Stimulated activated CD8-positive, alpha-beta memory T cell treated with anti-CD3 and anti-CD28 coated beads, Interleukin-15, amount 100 ng/mL, for 48 hours (primary cell): ENCODE data around the gene EPHB2.

Source experiments
- DNase-seq, 2 donors: peaks; one replicate each; pipeline ENCODE4 v3.0.0-alpha.2; 2020; ENCODE audit warnings: low read depth in 2 of 2

The EPHB2 gene

GRCh38 chr1:22722901-22723550 is 12.4 kb downstream of the EPHB2 start:
- no peak for DNase-seq

- no peak for DNase-seq
These were observed 17.2 kb downstream of the EPHB2 start for GRCh38 chr1:22727873-22728272.

- DNase-seq, result no peak
These were observed 18.2 kb downstream of the EPHB2 start for GRCh38 chr1:22728751-22729399.

- DNase-seq, result no peak
These were observed 18.7 kb downstream of the EPHB2 start for GRCh38 chr1:22729400-22729773.

- no peak for DNase-seq
These were observed 19.3 kb downstream of the EPHB2 start for GRCh38 chr1:22729912-22730311.

GRCh38 chr1:22731924-22732720 is 21.5 kb downstream of the EPHB2 start:
- DNase-seq, result no peak

GRCh38 chr1:22733643-22734042 is 23.0 kb downstream of the EPHB2 start:
- DNase-seq, result no peak

- DNase-seq, result no peak
These were observed 26.0 kb downstream of the EPHB2 start for GRCh38 chr1:22736501-22737080.

- no peak for DNase-seq
These were observed 26.9 kb downstream of the EPHB2 start for GRCh38 chr1:22737374-22738068.

- DNase-seq, result no peak
These were observed 27.4 kb downstream of the EPHB2 start for GRCh38 chr1:22738069-22738435.

- DNase-seq, result no peak
These were observed 27.9 kb downstream of the EPHB2 start for GRCh38 chr1:22738522-22738921.

GRCh38 chr1:22739648-22740385 is 29.2 kb downstream of the EPHB2 start:
- DNase-seq, result no peak

- no peak for DNase-seq
These were observed 30.5 kb downstream of the EPHB2 start for GRCh38 chr1:22741118-22741517.

GRCh38 chr1:22745669-22746585 is 35.3 kb downstream of the EPHB2 start:
- DNase-seq, result no peak

GRCh38 chr1:22747021-22747734 is 36.5 kb downstream of the EPHB2 start:
- no peak for DNase-seq

- DNase-seq, result no peak
These were observed 37.1 kb downstream of the EPHB2 start for GRCh38 chr1:22747735-22748073.

- no peak for DNase-seq
These were observed 38.9 kb downstream of the EPHB2 start for GRCh38 chr1:22749503-22749902.

GRCh38 chr1:22749919-22750684 is 39.5 kb downstream of the EPHB2 start:
- DNase-seq, result no peak

- DNase-seq, result no peak
These were observed 40.0 kb downstream of the EPHB2 start for GRCh38 chr1:22750685-22751051.
